ENCODE measurements around the gene TMEM18.

The TMEM18 gene

GRCh38 chr2:625415-626333 is 51.5 kb downstream of the TMEM18 start:
- H3K27ac ChIP-seq (ENCODE audit: extremely low read depth, low read depth, low read length) = no peak overlapping the region
- H3K4me3 ChIP-seq (ENCODE audit: low read depth, low read length) = no peak overlapping the region
- H3K9me3 ChIP-seq (ENCODE audit: control insufficient read depth, insufficient read depth, low read depth, low read length) = no peaks in the 10 kb centered on the region
- H3K36me3 ChIP-seq (ENCODE audit: control insufficient read depth in 2 of 2, insufficient read depth in 1 of 2, low read length in 2 of 2) = no peaks in the 10 kb centered on the region
- no peak for TF ChIP-seq ZNF837 (tag by site-specific recombination; IDR thresholded peaks at IDR 0.05)
- no peak for TF ChIP-seq ZBTB48 (tag by site-specific recombination; IDR thresholded peaks at IDR 0.05)
- TF ChIP-seq ZNF558 (tag by site-specific recombination; IDR thresholded peaks at IDR 0.05) = no peak
- TF ChIP-seq SALL2 (tag by site-specific recombination; IDR thresholded peaks at IDR 0.05; ENCODE audit: borderline replicate concordance) = no peak
- TF ChIP-seq ZNF23 (tag by site-specific recombination; IDR thresholded peaks at IDR 0.05; ENCODE audit: borderline replicate concordance) = no peak
- ChIA-PET CTCF (interaction anchor here (0.6 kb wide), 1 partner anchor 10 kb away, joined by 3 read pairs; no protein-coding TSS in a partner anchor), POLR2A (no interaction called here)
- no peaks in the 10 kb centered on the region for H3K4me1 ChIP-seq (ENCODE audit: control insufficient read depth, insufficient read depth, low read length)

- H3K36me3 ChIP-seq (ENCODE audit: control insufficient read depth in 2 of 2, insufficient read depth in 1 of 2, low read length in 2 of 2) = no peaks in the 10 kb centered on the region
- TF ChIP-seq ZNF426 (tag by site-specific recombination; IDR thresholded peaks at IDR 0.05) = no peak
- no peak for TF ChIP-seq ZNF10 (tag by site-specific recombination; IDR thresholded peaks at IDR 0.05)
- TF ChIP-seq ZNF561 (tag by site-specific recombination; IDR thresholded peaks at IDR 0.05; ENCODE audit: borderline replicate concordance) = no peak
- TF ChIP-seq ZSCAN16 (tag by site-specific recombination; IDR thresholded peaks at IDR 0.05) = no peak
- TF ChIP-seq ZNF2 (tag by site-specific recombination; IDR thresholded peaks at IDR 0.05) = no peak
- TF ChIP-seq KLF8 (tag by site-specific recombination; IDR thresholded peaks at IDR 0.05) = no peak
- TF ChIP-seq ZNF830 (tag by site-specific recombination; IDR thresholded peaks at IDR 0.05; ENCODE audit: low read depth) = no peak
- no peak for TF ChIP-seq ZNF174 (tag by site-specific recombination; IDR thresholded peaks at IDR 0.05)
- TF ChIP-seq ZNF645 (tag by site-specific recombination; IDR thresholded peaks at IDR 0.05) = no peak
- TF ChIP-seq HIC1 (tag by site-specific recombination; IDR thresholded peaks at IDR 0.05) = no peak
- TF ChIP-seq ZNF175 (tag by site-specific recombination; IDR thresholded peaks at IDR 0.05) = no peak
- no peak for TF ChIP-seq ZNF280D (tag by site-specific recombination; IDR thresholded peaks at IDR 0.05)
- no peak overlapping the region for H3K4me3 ChIP-seq (ENCODE audit: low read depth, low read length)
- no peak overlapping the region for H3K27ac ChIP-seq (ENCODE audit: extremely low read depth, low read depth, low read length)
- POLR2A ChIA-PET = no interaction called here
- CTCF ChIA-PET = interaction anchor here (2.2 kb wide), 1 partner anchor 95 kb away, joined by 10 read pairs; no protein-coding TSS in a partner anchor
- no peaks in the 10 kb centered on the region for H3K9me3 ChIP-seq (ENCODE audit: control insufficient read depth, insufficient read depth, low read depth, low read length)
- H3K4me1 ChIP-seq (ENCODE audit: control insufficient read depth, insufficient read depth, low read length) = no peaks in the 10 kb centered on the region
These were observed 52.5 kb downstream of the TMEM18 start for GRCh38 chr2:624551-625347.

All from HEK293 (cell line).